Ovary (tissue), 9 donors: ENCODE data around the gene PLEKHB2. TPM values are rescaled to one million over a fixed set of nuclear protein-coding genes. Genes with fewer than 3 reads are reported as not detected.
"Not testable (repeated sequence)": the region's sequence is repeated elsewhere in the genome, so short reads cannot be mapped to it uniquely, and the experiment has no call there.

Experiments
- DNase-seq, 5 donors: peaks; one replicate each; pipeline ENCODE4 v3.0.0-alpha.2; 2019 to 2020
- H3K27ac ChIP-seq, 2 donors: fragments of 200-600 bp; one replicate each; pipeline versions ENCODE4 v1.5.1 to v1.8.0; 2019 to 2022
- H3K27me3 ChIP-seq: fragments of 200-600 bp; one replicate; pipeline ENCODE4 v1.8.0; 2022
- H3K36me3 ChIP-seq: fragments of 200-600 bp; sonication (generic); one replicate; pipeline ENCODE4 v1.5.1; 2019
- H3K4me1 ChIP-seq: one replicate; pipeline ENCODE4 v1.8.1; 2013; ENCODE audit warnings: mild to moderate bottlenecking, moderate library complexity; ENCODE audit not compliant: insufficient read depth
- H3K4me3 ChIP-seq: fragments of 200-600 bp; sonication (generic); one replicate; pipeline ENCODE4 v1.5.1; 2017
- H3K9me3 ChIP-seq, 2 donors: fragments of 200-600 bp in 1 of 2; sonication (generic) in 1 of 2; one replicate each; pipeline versions ENCODE4 v1.5.1 to v1.8.1; 2013 to 2019; ENCODE audit warnings: mild to moderate bottlenecking in 1 of 2, moderate library complexity in 1 of 2
- EP300 ChIP-seq: sonication (generic); formaldehyde crosslinking; IDR thresholded peaks from one replicate; pipeline ENCODE4 v1.6.1; 2017; ENCODE audit warnings: antibody characterized with exemption
- POLR2A ChIP-seq: fragments of 450-650 bp; IDR thresholded peaks from one replicate; pipeline ENCODE4 v1.6.1; 2017; ENCODE audit warnings: antibody characterized with exemption, mild to moderate bottlenecking, moderate library complexity
- WGBS, 3 donors: extraction: QIAGEN DNeasy Blood & Tissue Kit in 1 of 3; methylation state at CpG; one replicate each; pipeline versions ENCODE4 v1.1.5 to v1.1.7; 2013 to 2017; 5-methylcytosine and 5-hydroxymethylcytosine counted together
- intact Hi-C, 4 donors: fragments of 100-400 bp; cut with DNase I; formaldehyde crosslinking; loops; one replicate each; pipeline versions ENCODE4 v1.11.0 to v1.15.1; 2022 to 2023
- polyA plus RNA-seq, 2 donors: library from polyadenylated mRNA; stranded (reverse); fragments of 200-250 nt in 1 of 2; fragments of 350-450 nt in 1 of 2; fragmentation: Illumina TruSeq in 1 of 2; extraction: RNeasy Lipid Tissue Mini Kit (QIAGEN cat#74804) in 1 of 2; gene quantifications; one replicate each; pipeline ENCODE4 v1.2.3, GENCODE V29; 2013 to 2014
- total RNA-seq, 7 donors: library from RNA; depleted of rRNA in 2 of 7; stranded (reverse); fragments of >200 nt in 2 of 7; fragmentation: NEBNext Ultra II Directional in 3 of 7; extraction: Animal tissue kit (Norgen Biotek cat#: 25700) in 3 of 7; gene quantifications; one replicate each; pipeline versions ENCODE4 v1.1.0 to v1.2.4, GENCODE V29; 2016 to 2023
- TF ChIP-seq, protein P1 (sequence below), 3 donors: fragments of 450-650 bp in 2 of 3; fragments of 200-600 bp in 1 of 3; IDR thresholded peaks; one replicate each; pipeline versions ENCODE4 v1.5.1 to v1.8.0; 2016 to 2022; ENCODE audit warnings: antibody characterized with exemption in 3 of 3, mild to moderate bottlenecking in 1 of 3
- donor health status: DM: no; HTN: no; CAD: no; lungs with moderate emphysema.
- donor health status: DM: no; HTN: no; CAD: no.
- donor health status: Bipolar disorder and iron deficiency.
- donor health status: DM: yes; HTN: yes; CAD: no.
- donor health status: DM: no; HTN: no; CAD: no.
- donor health status: DM: yes; HTN: yes; CAD: no.

PLEKHB2 gene
- total and polyA plus RNA-seq, 9 donors: 9.8 to 53.2 (median 23.4) TPM

DNA sequence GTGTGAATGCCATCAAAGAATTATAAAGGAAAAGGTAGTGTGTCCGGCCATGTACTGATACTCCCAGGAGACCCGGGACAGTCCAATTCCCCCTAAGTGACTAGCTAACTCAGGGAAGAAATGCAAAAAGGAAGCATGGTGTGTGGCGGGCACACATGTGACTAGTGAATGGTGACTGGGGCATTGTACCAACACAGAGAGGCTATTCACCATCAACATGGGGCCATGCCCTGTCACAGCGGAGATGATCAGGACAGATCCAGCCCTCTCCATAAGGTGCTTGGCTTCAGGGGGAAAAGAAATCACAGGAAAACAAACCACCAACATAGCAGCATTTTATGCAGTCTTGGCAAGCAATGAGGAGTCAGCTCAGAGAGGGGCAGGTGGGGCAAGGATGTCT, 46.2 kb upstream of the PLEKHB2 start:
- no peak for TF ChIP-seq EP300
- TF ChIP-seq POLR2A: no peak
- TF ChIP-seq, protein P1, sequence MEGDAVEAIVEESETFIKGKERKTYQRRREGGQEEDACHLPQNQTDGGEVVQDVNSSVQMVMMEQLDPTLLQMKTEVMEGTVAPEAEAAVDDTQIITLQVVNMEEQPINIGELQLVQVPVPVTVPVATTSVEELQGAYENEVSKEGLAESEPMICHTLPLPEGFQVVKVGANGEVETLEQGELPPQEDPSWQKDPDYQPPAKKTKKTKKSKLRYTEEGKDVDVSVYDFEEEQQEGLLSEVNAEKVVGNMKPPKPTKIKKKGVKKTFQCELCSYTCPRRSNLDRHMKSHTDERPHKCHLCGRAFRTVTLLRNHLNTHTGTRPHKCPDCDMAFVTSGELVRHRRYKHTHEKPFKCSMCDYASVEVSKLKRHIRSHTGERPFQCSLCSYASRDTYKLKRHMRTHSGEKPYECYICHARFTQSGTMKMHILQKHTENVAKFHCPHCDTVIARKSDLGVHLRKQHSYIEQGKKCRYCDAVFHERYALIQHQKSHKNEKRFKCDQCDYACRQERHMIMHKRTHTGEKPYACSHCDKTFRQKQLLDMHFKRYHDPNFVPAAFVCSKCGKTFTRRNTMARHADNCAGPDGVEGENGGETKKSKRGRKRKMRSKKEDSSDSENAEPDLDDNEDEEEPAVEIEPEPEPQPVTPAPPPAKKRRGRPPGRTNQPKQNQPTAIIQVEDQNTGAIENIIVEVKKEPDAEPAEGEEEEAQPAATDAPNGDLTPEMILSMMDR (IDR thresholded peaks at IDR 0.05): no peak
- Histone ChIP-seq H3K4me1 (peaks cover 28% of the 10 kb centered on the region), H3K27me3 (no peaks in the 10 kb centered on the region), H3K27ac (peak overlapping the region in 1 of 2 donors; percentile 5), H3K9me3 (no peaks in the 10 kb centered on the region), H3K4me3 (no peak overlapping the region), H3K36me3 (no peaks in the 10 kb centered on the region)
- intact Hi-C loops: no loop called here
- 68 to 84% (median 75%) methylated on average over 4 of the region's 4 CpGs for WGBS, 3 donors
- no peak for DNase-seq

DNA sequence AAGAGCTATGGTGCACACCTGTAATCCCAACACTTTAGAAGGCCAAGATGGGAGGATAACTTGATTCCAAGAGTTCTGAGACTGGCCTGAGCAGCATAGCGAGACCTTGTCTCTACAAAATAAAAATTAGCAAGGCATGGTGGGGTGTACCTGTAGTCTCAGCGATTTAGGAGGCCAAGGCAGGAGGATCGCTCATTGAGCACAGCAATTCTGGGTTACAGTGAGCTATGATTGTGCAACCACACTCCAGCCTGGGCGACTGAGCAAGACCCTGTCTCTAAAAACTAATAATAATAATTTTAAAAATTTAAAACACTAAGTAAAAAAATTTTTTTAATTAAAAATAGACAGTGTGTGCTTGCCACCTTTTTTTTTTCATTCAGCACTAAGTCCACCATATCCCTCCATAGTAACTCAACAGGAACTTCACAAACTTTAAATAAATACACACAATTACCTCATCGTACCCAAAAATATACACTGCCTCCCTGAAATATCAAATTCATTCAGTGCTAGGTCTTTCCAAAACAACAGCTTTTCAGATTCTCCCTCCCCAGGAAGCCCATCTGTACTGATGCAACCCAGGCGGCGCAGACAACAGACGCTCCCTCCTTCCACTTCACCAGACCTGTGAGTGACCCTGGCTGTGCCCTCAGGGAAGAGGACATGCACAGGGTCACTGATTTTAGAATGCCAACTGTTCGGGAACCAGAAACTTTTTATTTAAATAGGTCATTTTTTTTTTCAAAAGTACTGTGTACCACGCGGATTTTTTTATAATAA, 41.4 kb upstream of the PLEKHB2 start:
- Histone ChIP-seq H3K4me1 (peaks cover 20% of the 10 kb centered on the region), H3K27ac (no peak overlapping the region), H3K27me3 (no peaks in the 10 kb centered on the region), H3K4me3 (no peak overlapping the region), H3K9me3 (no peaks in the 10 kb centered on the region), H3K36me3 (no peaks in the 10 kb centered on the region)
- intact Hi-C loops: no loop called here
- TF ChIP-seq POLR2A (no peak), EP300 (no peak)
- TF ChIP-seq, protein P1 (IDR thresholded peaks at IDR 0.05): no peak
- DNase-seq: no peak
- 68 to 76% (median 72%) methylated on average over 11 of the region's 11 CpGs for WGBS, 3 donors

DNA sequence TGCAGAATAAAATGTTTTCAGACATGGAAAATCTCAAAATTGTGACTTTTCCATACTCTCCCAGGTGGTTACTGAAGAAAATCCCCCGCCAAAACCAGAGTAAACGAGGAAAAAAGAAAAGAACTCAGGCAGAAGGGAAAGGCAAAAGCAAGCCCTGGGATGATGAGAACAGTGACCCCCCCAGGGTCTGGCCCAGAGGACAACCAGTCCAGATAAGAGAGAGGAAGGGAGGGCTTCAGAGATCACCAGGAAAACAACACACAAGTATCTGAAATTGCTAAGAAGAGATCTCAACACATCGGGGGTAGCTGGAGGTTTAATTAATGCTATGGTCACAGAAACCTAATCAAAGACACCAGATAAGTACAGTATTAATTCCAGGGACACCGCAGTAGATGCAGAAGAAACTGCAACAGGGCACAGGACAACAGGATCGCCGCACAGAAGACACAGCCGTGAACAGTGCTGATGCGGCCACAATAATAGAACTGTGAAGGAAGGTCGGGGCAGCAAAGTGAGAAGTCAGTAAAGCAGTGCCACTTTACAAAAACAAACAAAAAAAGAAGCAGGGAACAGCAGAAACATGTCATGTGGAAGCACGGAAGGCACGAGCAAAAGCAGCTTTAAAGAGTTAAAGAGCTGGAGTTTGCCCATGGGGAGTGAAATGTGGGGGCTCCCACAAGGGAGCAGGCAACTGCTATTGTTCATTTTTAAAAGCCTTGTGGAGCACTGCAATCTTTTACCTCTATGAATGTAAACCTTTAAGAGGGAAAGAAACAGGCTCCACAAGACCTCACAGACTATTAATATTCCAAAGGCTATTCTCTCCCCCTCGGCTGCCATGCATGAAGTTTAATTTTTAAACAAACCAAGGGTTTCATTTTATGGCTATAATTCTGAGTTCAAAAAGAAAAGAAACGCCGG, 40.3 kb upstream of the PLEKHB2 start:
- intact Hi-C loops: no loop called here

DNA sequence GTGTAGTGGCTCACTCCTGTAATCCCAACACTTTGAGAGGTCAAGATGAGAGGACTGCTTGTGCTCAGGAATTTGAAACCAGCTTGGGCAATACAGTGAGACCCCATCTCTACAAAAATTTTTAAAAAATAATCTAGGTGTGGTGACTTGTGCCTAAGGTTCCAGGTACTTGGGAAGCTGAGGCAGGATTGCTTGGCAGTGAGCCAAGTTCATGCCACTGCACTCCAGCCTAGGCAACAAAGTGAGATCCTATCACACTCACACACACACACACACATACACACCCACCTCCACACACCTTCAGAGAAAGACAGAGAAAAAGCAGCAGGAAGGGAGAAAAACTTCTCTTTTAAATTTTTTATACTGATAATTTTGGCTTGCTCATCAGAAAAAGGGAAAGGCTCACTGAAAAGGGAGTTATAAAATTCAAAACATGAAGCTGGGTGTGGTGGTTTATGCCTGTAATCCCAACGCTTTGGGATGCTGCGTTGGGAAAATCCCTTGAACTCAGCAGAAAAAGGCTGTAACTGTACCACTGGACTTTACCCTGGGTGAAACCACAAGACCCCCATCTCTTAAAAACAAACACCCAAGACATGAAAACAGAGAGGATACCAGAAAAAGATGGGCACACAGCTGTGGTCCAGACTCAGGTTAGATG, 37.5 kb upstream of the PLEKHB2 start:
- 12 to 14% (median 13%) methylated on average over 2 of the region's 2 CpGs for WGBS, 3 donors
- no peaks in the 10 kb centered on the region for H3K36me3 ChIP-seq
- no peaks in the 10 kb centered on the region for H3K9me3 ChIP-seq
- TF ChIP-seq EP300: no peak
- TF ChIP-seq, protein P1 (IDR thresholded peaks at IDR 0.05): no peak
- TF ChIP-seq POLR2A: no peak
- peaks cover 7% of the 10 kb centered on the region for H3K4me1 ChIP-seq
- no peaks in the 10 kb centered on the region for H3K27me3 ChIP-seq
- intact Hi-C loops: no loop called here
- no peak overlapping the region for H3K4me3 ChIP-seq
- no peak overlapping the region for H3K27ac ChIP-seq
- no peak for DNase-seq

More for the DNA sequence above, 40.3 kb upstream of the PLEKHB2 start:
- peaks cover 15% of the 10 kb centered on the region for H3K4me1 ChIP-seq
- 52 to 61% (median 53%) methylated on average over 14 of the region's 14 CpGs for WGBS, 3 donors
- no peak for DNase-seq
- no peaks in the 10 kb centered on the region for H3K9me3 ChIP-seq
- H3K4me3 ChIP-seq: no peak overlapping the region
- no peak overlapping the region for H3K27ac ChIP-seq
- H3K36me3 ChIP-seq: no peaks in the 10 kb centered on the region
- H3K27me3 ChIP-seq: no peaks in the 10 kb centered on the region
- TF ChIP-seq EP300 (no peak), POLR2A (no peak)
- TF ChIP-seq, protein P1 (IDR thresholded peaks at IDR 0.05): no peak

DNA sequence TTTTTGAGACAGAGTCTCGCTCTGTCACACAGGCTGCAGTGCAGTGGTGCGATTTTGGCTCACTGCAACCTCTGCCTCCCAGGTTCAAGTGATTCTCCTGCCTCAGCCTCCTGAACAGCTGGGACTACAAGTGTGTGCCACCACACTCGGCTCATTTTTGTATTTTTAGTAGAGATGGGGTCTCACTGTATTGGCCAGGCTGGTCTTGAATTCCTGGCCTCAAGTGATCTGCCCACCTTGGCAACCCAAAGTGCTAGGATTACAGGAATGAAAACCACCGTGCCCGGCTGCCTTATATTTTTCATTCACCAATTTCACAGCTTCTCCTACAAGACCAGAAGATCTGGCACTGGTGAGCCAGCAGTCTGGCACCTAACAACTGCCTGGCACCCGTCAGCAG, 37.0 kb upstream of the PLEKHB2 start:
- H3K27me3 ChIP-seq, H3K4me3 ChIP-seq, DNase-seq, H3K4me1 ChIP-seq, H3K36me3 ChIP-seq, H3K27ac ChIP-seq, intact Hi-C loops, H3K9me3 ChIP-seq: not testable (repeated sequence)
- WGBS, 3 donors: 92 to 95% (median 92%) methylated on average over 6 of the region's 6 CpGs

DNA sequence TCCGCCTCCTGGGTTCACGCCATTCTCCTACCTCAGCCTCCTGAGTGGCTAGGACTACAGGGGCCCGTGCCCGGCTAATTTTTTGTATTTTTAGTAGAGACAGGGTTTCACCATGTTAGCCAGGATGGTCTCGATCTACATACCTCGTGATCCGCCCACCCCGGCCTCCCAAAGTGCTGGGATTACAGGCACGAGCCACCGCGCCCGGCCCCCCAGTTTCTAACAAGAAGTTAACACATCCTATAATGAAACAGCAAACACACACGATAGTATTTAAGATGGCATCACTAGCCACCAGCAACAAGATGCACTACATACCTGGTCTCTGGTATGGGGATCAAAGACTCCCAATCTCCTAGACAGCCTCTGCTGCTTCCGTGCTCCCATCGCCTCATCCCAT, 29.6 kb upstream of the PLEKHB2 start:
- H3K27ac ChIP-seq, DNase-seq, H3K4me1 ChIP-seq, intact Hi-C loops, H3K9me3 ChIP-seq, H3K36me3 ChIP-seq, H3K4me3 ChIP-seq, H3K27me3 ChIP-seq: not testable (repeated sequence)
- WGBS, 3 donors: 94 to 96% (median 96%) methylated on average over 15 of the region's 15 CpGs
